ENCODE measurements around the gene TAF1.

DNA sequence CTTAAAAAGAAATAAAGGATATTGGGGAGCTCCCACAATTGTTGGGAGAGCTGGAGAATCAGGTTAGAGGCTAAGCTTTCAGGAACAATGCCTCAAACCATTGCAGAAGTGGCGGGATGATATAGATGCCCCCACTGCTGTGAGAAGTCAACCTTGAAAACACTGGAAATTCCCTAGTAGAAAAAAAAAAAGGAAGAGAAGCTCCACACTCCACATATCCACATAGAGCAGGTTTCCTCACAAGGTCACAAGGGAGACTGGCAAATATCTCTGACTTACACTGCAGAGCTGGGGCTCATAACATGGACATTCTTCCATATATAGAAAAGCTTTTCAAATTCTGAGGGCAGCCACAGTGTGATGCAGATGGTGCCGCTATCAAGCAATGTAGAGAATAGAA, 144.0 kb downstream of the TAF1 start:
- TF ChIP-seq, protein P1, sequence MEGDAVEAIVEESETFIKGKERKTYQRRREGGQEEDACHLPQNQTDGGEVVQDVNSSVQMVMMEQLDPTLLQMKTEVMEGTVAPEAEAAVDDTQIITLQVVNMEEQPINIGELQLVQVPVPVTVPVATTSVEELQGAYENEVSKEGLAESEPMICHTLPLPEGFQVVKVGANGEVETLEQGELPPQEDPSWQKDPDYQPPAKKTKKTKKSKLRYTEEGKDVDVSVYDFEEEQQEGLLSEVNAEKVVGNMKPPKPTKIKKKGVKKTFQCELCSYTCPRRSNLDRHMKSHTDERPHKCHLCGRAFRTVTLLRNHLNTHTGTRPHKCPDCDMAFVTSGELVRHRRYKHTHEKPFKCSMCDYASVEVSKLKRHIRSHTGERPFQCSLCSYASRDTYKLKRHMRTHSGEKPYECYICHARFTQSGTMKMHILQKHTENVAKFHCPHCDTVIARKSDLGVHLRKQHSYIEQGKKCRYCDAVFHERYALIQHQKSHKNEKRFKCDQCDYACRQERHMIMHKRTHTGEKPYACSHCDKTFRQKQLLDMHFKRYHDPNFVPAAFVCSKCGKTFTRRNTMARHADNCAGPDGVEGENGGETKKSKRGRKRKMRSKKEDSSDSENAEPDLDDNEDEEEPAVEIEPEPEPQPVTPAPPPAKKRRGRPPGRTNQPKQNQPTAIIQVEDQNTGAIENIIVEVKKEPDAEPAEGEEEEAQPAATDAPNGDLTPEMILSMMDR (IDR thresholded peaks at IDR 0.05; ENCODE audit: insufficient read depth, low read depth, low read length) = no peak
- no peak for TF ChIP-seq EZH2 (IDR thresholded peaks at IDR 0.05; ENCODE audit: insufficient read depth, low read length)
